ENCODE results near the gene GOLIM4.

Gene GOLIM4

DNA sequence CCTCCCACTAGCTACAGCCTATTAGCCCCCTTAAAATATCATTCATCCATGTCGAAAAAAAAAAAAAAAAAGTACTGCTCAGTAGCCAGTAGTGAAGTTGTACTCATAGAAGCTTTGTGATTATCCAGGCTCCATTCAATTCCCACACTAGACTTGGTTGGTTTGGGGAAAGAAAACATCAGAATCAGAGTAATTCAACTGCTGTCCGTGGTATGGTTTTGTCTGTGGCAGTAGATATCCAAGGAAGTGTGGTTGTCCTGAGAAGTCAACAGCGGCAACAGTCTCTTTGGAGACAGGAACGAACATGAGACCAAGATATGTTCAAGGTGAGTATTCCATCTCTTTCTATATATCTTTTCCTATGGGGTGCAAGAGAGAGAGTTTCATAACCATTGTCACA lies 99.2 kb downstream of the GOLIM4 start:
- DNase-seq (ENCODE audit: low read depth): no peak

DNA sequence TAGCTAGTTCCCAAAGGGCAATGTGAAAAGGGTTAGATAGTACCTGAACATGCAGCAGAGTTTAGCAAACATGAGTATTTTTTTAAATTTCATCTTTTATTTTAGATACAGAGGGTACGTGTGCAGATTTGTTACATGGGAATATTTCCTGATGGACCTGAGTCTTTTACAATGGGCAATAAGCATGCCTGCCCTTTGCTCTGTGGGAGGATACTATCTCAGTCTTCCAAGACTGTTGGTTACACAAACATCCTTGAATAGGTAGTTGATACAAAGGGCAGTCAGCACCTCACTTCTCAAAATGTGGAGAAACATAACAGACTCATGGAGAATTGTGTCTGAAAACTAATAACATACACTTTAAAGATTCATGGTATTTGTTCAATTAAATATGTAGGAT lies 103.3 kb downstream of the GOLIM4 start:
- DNase-seq (ENCODE audit: low read depth): no peak

GRCh38 chr3:167991213-167991612 lies 104.5 kb downstream of the GOLIM4 start:
- DNase-seq (ENCODE audit: low read depth): no peak

- DNase-seq (ENCODE audit: low read depth): no peak
Measured at GRCh38 chr3:167989999-167990398, 105.7 kb downstream of the GOLIM4 start.

DNA sequence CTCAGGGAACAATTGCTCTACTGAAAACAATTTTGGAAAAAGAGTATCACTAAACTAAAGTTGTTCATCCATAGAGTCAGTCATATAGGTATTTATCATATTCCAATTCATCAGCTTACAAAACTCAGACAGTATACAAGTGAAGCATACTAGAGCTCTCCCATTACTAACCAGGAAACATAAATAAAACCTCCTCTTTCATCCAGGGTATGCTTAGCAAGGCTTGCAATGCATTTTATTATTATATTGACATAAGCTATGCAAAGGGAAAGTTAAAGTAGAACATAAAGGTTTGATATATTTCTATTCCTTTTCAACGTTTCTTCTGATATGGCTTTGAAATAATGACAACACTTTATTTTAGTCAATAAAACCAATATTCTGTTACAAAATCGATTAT lies 106.7 kb downstream of the GOLIM4 start:
- DNase-seq (ENCODE audit: low read depth): no peak

- DNase-seq (ENCODE audit: low read depth): no peak
Measured at GRCh38 chr3:167983583-167983982, 112.1 kb downstream of the GOLIM4 start.

DNA sequence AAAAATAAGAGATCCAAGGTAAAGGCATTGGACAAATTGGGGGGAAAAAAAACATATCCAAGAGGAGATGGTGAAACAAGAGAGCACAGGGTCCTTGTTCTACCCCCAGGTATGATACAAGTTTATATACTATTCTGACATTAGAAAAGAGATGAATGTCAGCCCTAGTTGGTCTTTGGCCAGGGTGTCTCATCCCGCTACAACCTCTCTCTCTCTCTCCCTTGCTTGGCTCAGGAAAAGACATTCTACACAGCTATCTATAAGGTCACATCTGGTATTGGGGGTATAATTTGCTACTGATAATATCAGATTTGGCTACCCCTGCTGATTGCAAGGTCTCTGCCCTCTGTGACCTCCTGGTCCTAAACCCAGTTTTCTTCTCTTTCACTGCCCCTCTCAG lies 117.2 kb downstream of the GOLIM4 start:
- DNase-seq (ENCODE audit: low read depth): no peak

GRCh38 chr3:167978071-167978470 lies 117.7 kb downstream of the GOLIM4 start:
- peak; percentile 75 for DNase-seq (ENCODE audit: low read depth)

GRCh38 chr3:167976516-167977361 lies 119.0 kb downstream of the GOLIM4 start:
- peak; percentile 53 for DNase-seq (ENCODE audit: low read depth)

GRCh38 chr3:167973901-167974300 lies 121.8 kb downstream of the GOLIM4 start:
- DNase-seq (ENCODE audit: low read depth): no peak

GRCh38 chr3:167973046-167973445 lies 122.7 kb downstream of the GOLIM4 start:
- no peak for DNase-seq (ENCODE audit: low read depth)

DNA sequence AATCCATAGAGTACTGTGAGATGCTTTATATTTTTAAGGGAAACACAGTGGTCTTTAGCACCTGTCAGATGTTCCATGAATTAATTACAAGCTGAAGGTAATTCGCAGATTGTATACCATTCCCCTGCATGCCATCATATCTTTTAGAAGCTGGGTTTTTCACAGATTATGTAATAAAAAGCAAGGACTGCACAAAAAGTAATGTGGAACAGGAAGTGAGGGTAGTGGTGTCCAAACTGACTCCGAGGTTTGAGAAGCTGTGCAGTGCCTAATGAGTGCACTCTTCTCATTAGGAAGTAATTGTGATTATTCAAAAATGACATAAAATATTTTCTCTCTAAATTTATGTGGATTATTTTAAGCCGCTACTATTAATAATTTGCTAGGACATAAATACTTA lies 123.2 kb downstream of the GOLIM4 start:
- DNase-seq (ENCODE audit: low read depth): no peak

DNA sequence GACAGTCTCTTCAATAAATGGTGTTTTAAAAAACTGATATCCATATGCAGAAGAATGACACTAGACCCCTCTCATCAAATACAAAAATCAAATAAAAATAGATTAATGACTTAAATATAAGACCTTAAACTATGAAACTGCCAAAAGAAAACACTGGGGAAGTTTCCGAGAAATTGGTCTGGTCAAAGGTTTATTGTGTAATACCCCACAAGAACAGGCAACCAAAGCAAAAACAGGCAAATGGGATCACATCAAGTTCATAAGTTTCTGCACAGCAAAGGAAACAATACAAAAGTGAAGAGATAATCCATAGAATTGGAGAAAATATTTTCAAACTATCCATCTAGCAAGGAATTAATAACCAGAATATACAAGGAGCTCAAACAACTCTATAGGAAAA lies 126.2 kb downstream of the GOLIM4 start:
- no peak for DNase-seq (ENCODE audit: low read depth)

- no peak for DNase-seq (ENCODE audit: low read depth)
Measured at GRCh38 chr3:167967257-167968036, 128.3 kb downstream of the GOLIM4 start.
